ENCODE data around the gene AHDC1. TPM values are rescaled to one million over a fixed set of nuclear protein-coding genes. Genes with fewer than 3 reads are reported as not detected.

Gene AHDC1
- total RNA-seq, 1 experiment from 2014 or later = 3.4 TPM

- no peak for DNase-seq (ENCODE audit: low spot score)
These were observed 11.6 kb upstream of the AHDC1 start for GRCh38 chr1:27615346-27616192.

GRCh38 chr1:27614625-27615344, 10.8 kb upstream of the AHDC1 start:
- no peak for DNase-seq (ENCODE audit: low spot score)

DNA sequence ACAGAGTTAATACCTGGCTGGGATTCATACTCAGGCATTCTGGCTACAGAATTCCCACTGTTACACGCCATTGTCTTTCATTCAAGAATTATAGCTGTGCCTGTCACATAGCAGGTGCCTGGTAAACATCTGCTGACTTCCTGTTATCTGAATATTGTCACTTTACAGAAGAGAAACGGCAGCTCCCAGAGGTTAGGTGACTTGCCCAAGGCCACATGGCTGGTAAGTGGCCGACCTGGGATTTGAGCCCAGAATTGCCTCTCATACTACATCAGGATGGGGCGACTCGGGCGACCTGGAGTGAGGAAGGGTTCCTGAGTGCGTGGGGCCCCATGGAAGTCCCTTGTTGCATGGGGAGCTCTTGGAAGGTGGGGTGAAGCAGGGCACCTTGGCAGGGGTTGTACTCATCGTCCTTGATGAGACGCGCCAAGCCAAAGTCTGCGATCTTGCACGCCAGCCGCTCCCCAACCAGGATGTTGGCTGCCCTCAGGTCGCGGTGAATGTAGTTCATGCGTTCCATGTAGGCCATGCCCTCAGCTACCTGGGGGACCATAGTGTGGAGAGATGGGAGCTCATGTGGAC, 10.2 kb upstream of the AHDC1 start:
- DNase-seq (ENCODE audit: low spot score) = no peak

GRCh38 chr1:27612718-27613117, 8.8 kb upstream of the AHDC1 start:
- DNase-seq (ENCODE audit: low spot score) = no peak

DNA sequence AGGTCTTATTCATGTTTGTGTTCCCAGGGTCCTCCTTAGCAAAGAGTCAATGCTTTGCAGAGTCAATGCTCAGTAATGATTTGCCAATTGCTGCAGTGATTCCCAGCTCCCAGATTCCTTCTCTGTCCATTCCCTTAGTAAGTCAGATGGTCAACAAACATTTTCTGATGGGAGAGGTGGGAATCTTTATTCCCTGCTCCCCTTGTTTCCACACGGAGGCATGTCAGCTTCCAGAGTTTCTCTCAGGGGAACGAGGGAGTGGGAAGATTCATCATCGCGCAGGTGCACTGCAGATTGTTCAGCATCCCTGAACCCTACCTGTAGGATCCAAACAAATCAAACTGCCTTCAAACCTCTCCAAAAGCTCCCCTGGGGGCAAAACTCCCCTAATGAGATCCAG, 7.5 kb upstream of the AHDC1 start:
- DNase-seq (ENCODE audit: low spot score) = no peak

- no peak for DNase-seq (ENCODE audit: low spot score)
These were observed 5.8 kb upstream of the AHDC1 start for GRCh38 chr1:27609618-27610240.

DNA sequence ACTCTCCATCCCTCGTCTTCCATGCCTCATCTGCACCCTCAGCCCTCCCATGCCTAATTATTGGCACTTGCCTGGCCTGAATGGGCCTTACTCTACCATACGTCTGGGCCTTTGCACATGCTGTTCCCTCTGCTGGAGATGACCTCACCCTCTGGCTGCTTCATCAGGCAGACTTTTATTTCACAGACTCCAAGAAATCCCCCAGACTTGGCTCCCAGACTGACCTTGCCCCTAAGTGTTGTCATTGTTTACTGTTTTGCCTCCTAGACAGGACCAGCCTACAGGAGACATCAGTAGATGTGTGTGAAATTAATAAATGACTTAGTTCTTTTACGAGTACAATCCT, 5.2 kb upstream of the AHDC1 start:
- DNase-seq (ENCODE audit: low spot score) = no peak

DNA sequence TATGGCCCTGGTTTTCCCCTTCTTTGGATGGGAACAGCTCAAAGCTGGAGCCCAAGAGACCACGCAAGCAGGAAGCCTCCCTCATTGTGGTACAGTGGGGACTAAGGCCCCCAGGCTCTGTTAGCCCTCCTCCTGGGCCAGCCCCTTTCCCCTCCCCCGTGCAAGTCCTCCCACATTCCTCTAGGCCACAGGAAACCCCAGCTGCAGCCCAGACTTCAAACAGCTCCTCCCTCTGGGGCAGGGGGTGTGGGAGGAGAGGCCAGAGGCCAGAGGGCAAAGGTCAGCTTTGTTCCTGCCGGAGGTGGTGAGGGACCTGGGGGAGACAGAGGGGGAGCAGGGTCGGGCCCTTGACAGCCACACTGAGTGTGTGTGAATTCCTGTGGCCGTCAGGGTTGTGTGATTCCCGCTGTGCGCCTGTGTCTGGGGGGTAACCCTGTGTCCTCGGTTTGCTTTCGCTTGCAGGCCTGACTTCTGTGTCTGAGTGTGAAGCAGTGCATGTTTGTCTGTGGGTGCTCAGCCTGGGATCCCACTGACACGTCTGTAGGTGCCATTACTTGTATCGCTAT, 3.4 kb upstream of the AHDC1 start:
- DNase-seq (ENCODE audit: low spot score) = no peak

GRCh38 chr1:27606708-27607238, 2.8 kb upstream of the AHDC1 start:
- peak; percentile 52 for DNase-seq (ENCODE audit: low spot score)

DNA sequence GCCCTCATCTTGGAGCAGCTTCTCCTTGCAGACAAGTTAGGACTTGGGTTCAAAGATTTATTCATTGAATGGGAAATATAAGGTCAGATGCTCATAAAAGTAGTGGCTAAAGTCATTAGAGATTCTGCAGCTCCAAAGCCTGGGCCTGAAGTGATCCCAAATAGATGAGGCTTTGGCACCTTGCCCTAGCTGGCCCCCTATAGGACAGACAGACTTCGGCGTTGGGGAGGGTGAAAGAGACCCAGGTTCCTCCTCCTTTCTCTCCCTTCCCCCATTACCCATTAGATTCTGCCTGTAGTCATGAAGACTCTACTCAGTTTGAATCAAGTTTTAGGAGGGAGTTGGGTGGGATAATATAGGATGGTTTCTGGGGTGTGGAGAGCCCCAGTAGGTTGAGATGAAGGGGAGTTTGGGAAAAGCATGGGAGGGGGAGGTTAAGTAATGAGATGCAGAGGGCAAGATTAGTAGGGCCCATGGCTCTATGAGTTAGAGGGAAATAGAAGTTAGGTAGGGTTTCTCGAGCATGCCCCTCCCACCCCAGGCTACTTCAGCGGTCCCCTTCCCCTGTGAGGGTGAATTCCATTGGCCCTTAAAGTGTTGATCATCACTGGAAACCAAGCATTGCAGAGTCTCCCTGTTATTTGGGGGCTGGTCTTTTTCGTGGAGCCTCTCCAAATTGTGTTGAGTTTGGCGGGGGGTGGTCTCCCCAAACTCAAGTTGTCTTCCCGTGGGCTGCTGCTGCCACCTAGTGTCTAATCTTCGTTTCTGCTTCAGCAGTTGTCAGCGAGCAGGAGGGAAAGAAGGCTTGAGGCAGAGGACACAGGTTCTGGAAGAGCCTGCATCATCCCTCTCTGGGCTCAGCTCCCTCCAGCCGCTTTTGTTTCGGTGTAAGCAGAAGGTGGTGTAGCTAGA, 2.1 kb upstream of the AHDC1 start:
- no peak for DNase-seq (ENCODE audit: low spot score)

GRCh38 chr1:27605300-27605766, 1.4 kb upstream of the AHDC1 start:
- DNase-seq (ENCODE audit: low spot score) = no peak

- DNase-seq (ENCODE audit: low spot score) = no peak
These were observed 795 bp upstream of the AHDC1 start for GRCh38 chr1:27604579-27605299.

GRCh38 chr1:27603309-27603680, 649 bp downstream of the AHDC1 start:
- no peak for DNase-seq (ENCODE audit: low spot score)

DNA sequence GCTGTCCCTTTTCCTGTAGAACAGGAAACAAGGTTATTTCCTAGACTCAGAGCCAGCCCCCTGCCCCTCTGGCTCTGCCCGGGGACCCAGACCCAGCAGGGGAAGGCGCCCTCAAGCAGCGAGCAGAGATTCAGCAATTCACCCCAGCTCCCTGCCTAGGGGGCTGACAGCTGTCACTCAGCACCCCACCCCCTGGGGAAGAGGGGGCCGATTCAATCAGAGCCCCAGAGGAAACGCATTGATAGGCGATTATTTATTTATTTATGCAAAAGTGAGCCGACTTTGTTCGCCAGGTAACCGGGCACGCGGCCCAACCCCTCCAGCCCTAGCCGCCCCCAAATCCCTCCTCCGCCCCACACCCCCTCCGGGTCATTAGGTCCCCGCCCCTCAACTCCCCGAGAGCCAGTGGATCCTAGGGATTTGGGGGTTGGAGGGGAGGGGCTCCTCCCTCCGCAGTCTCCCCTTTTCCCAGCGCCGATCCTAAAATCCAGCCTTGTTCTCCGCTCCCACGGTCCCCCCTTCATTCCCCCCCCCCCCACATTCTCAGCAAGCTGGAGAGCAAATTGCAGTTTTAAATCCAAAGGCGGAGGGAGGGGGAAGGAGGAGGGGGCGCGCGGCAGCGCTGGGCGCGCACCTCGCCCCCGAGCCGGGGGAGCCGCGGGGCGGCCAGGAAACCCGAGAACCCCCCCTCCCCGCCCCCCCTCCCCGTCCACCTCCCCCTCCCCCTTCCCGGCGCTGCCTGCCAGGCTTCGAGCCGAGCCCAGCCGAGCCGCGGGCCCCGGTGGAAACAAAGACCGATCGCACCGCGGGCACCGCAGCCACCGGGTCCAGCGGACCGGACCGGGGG, 1.3 kb downstream of the AHDC1 start:
- DNase-seq (ENCODE audit: low spot score) = no peak

- DNase-seq (ENCODE audit: low spot score) = no peak
These were observed 2.0 kb downstream of the AHDC1 start for GRCh38 chr1:27601771-27602461.

DNA sequence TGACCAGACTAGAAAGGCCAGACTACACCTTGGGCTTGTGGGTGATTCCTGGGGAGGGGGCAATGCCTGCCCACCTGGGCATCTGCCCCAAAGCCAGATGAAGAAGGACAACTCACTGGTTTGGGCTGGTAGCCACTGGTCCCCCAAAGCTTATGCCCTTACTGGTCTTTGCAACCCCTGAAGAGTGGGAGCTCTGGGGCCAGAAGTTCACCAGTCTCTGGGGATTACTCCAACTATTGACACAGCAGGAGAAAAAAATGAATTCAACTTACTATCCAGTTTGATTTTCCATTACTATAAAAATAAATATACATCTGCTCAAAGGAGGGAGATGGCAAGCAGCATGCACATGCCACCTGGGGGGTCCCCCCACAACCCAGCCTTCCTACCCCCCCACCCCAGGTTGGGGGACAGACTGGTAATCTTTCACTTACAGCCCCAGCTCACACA, 2.6 kb downstream of the AHDC1 start:
- no peak for DNase-seq (ENCODE audit: low spot score)

DNA sequence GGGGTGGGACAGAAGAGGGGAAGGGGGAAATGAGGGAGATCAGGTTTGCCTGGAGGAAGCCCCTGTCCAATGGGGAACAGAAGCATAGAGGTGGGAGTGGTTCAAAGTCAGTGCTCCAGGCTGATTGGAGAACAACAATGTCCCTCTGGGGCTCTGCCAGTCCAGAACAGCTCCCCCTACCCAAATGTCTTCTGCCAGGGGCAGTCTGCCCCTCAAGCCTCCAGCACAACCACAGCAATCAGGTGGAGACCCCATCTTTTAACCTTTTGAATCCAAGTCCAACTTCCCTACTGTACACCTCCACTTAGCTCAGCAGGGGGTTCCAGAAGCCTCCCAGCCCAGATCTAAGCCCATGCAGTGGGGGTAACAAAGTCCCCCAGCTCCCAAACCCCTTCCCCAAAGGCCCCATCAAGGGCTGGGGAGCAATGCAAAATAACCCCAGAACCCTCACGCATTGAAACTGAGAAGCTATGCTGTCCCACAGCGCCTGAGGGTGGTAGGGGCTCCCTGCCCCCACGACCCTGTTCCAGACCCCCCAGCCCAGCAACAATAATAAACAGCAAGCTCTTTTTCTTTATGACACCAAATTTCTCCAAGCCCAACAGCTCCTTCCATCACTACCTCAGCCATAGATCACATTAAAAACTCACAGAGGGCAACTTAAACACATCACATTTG, 3.3 kb downstream of the AHDC1 start:
- no peak for DNase-seq (ENCODE audit: low spot score)
